GM23338 (cell line): Measurements from ENCODE around the gene KMT2E.

Source experiments
- CREB1 ChIP-seq: fragments of 250-450 bp; sonication (Bioruptor Pico); IDR thresholded peaks from 2 replicates; pipeline ENCODE4 v1.5.0; 2020; ENCODE audit warnings: low read depth, mild to moderate bottlenecking, moderate library complexity
- CTCF ChIP-seq, 2 experiments: fragments of 200-600 bp in 1 of 2; sonication (generic) in 1 of 2; conservative IDR thresholded peaks; 2 replicates each; pipeline versions ENCODE4 v1.5.1 to v1.6.1; 2016 to 2017; ENCODE audit warnings: antibody characterized with exemption in 2 of 2, low read depth in 2 of 2, mild to moderate bottlenecking in 2 of 2, moderate library complexity in 1 of 2
- EZH2 ChIP-seq: fragments of 200-600 bp; sonication (generic); IDR thresholded peaks from one replicate; pipeline ENCODE4 v1.8.0; 2017; ENCODE audit warnings: antibody characterized with exemption, mild to moderate bottlenecking, low read depth; ENCODE audit not compliant: unreplicated experiment
- EZH2phosphoT487 ChIP-seq: fragments of 200-600 bp; sonication (generic); IDR thresholded peaks from one replicate; pipeline ENCODE4 v1.8.1; 2018; ENCODE audit warnings: antibody characterized with exemption; ENCODE audit not compliant: unreplicated experiment
- JUNB ChIP-seq: IDR thresholded peaks from one replicate; pipeline ENCODE4 v1.6.1; 2016; ENCODE audit warnings: antibody characterized with exemption; ENCODE audit not compliant: unreplicated experiment
- POLR2AphosphoS5 ChIP-seq: IDR thresholded peaks from 2 replicates; pipeline ENCODE4 v1.6.1; 2016; ENCODE audit warnings: antibody characterized with exemption, low read depth
- REST ChIP-seq: IDR thresholded peaks from one replicate; pipeline ENCODE4 v1.6.1; 2018; ENCODE audit warnings: antibody characterized with exemption; ENCODE audit not compliant: unreplicated experiment

- TF ChIP-seq CTCF (conservative IDR thresholded peaks at IDR 0.05; ENCODE audit: low read depth in 2 of 2): no peak
- no peak for TF ChIP-seq POLR2AphosphoS5
- no peak for TF ChIP-seq EZH2
- TF ChIP-seq CREB1 (CRISPR knock-in tag): no peak
- TF ChIP-seq REST: no peak
- TF ChIP-seq EZH2phosphoT487: no peak
- no peak for TF ChIP-seq JUNB
These were observed 116.6 kb downstream of the KMT2E start for GRCh38 chr7:105130580-105130979.
